Ectodermal cell (in vitro differentiated cells): ENCODE data around the gene IRF3.

ENCODE experiments used
- H3K27ac ChIP-seq: 2 replicates; pipeline ENCODE4 v1.7.0; 2013; ENCODE audit warnings: mild to moderate bottlenecking, low read depth, low read length; ENCODE audit not compliant: insufficient read depth, poor library complexity, severe bottlenecking
- H3K27me3 ChIP-seq: 2 replicates; pipeline ENCODE4 v1.7.0; 2013; ENCODE audit warnings: mild to moderate bottlenecking, low read length; ENCODE audit not compliant: insufficient read depth, control insufficient read depth, poor library complexity, severe bottlenecking
- H3K36me3 ChIP-seq: one replicate; pipeline ENCODE4 v1.7.0; 2013; ENCODE audit warnings: low read length; ENCODE audit not compliant: control insufficient read depth, insufficient read depth
- H3K4me1 ChIP-seq: one replicate; pipeline ENCODE4 v1.7.0; 2013; ENCODE audit warnings: low read length; ENCODE audit not compliant: control insufficient read depth, insufficient read depth
- H3K4me3 ChIP-seq: 2 replicates; pipeline ENCODE4 v1.7.0; 2013; ENCODE audit warnings: low read depth, low read length, control low read depth; ENCODE audit not compliant: insufficient read depth
- H3K9me3 ChIP-seq: 2 replicates; pipeline ENCODE4 v1.7.0; 2013; ENCODE audit warnings: mild to moderate bottlenecking, low read length, moderate library complexity; ENCODE audit not compliant: control insufficient read depth
- WGBS, 2 experiments: methylation state at CpG; one replicate each; pipeline ENCODE4 v1.1.7; 2013; ENCODE audit warnings: missing lambda C conversion rate in 2 of 2; 5-methylcytosine and 5-hydroxymethylcytosine counted together

Gene IRF3

GRCh38 chr19:49616945-49617344, 48.7 kb downstream of the IRF3 start:
- Histone ChIP-seq H3K27me3 (no peaks in the 10 kb centered on the region), H3K27ac (no peak overlapping the region), H3K36me3 (peaks cover 52% of the 10 kb centered on the region), H3K4me1 (no peaks in the 10 kb centered on the region), H3K9me3 (no peaks in the 10 kb centered on the region), H3K4me3 (no peak overlapping the region)
- WGBS, 2 experiments: 96% methylated on average over 6 of the region's 7 CpGs

GRCh38 chr19:49616532-49616931, 49.1 kb downstream of the IRF3 start:
- Histone ChIP-seq H3K27me3 (no peaks in the 10 kb centered on the region), H3K4me1 (no peaks in the 10 kb centered on the region), H3K36me3 (peaks cover 49% of the 10 kb centered on the region), H3K9me3 (no peaks in the 10 kb centered on the region), H3K4me3 (no peak overlapping the region), H3K27ac (no peak overlapping the region)
- 94 to 96% methylated on average over 7 of the region's 7 CpGs for WGBS, 2 experiments

- H3K27ac ChIP-seq: no peak overlapping the region
- no peaks in the 10 kb centered on the region for H3K9me3 ChIP-seq
- H3K36me3 ChIP-seq: peaks cover 46% of the 10 kb centered on the region
- H3K4me3 ChIP-seq: no peak overlapping the region
- H3K4me1 ChIP-seq: no peaks in the 10 kb centered on the region
- no peaks in the 10 kb centered on the region for H3K27me3 ChIP-seq
- 96 to 97% methylated on average over 23 of the region's 23 CpGs for WGBS, 2 experiments
These were observed 49.8 kb downstream of the IRF3 start for GRCh38 chr19:49615861-49616260.

GRCh38 chr19:49614096-49614833, 51.4 kb downstream of the IRF3 start:
- 95 to 96% methylated on average over 19 of the region's 19 CpGs for WGBS, 2 experiments
- Histone ChIP-seq H3K27me3 (no peaks in the 10 kb centered on the region), H3K9me3 (no peaks in the 10 kb centered on the region), H3K36me3 (peaks cover 39% of the 10 kb centered on the region), H3K4me3 (no peak overlapping the region), H3K27ac (no peak overlapping the region), H3K4me1 (no peaks in the 10 kb centered on the region)

- 98 to 99% methylated on average over 4 of the region's 4 CpGs for WGBS, 2 experiments
- H3K4me1 ChIP-seq: no peaks in the 10 kb centered on the region
- H3K27ac ChIP-seq: no peak overlapping the region
- peaks cover 46% of the 10 kb centered on the region for H3K36me3 ChIP-seq
- no peaks in the 10 kb centered on the region for H3K27me3 ChIP-seq
- no peak overlapping the region for H3K4me3 ChIP-seq
- no peaks in the 10 kb centered on the region for H3K9me3 ChIP-seq
These were observed 52.3 kb downstream of the IRF3 start for GRCh38 chr19:49613374-49613773.
